Measurements from ENCODE around the gene CYP24A1.

The CYP24A1 gene

DNA sequence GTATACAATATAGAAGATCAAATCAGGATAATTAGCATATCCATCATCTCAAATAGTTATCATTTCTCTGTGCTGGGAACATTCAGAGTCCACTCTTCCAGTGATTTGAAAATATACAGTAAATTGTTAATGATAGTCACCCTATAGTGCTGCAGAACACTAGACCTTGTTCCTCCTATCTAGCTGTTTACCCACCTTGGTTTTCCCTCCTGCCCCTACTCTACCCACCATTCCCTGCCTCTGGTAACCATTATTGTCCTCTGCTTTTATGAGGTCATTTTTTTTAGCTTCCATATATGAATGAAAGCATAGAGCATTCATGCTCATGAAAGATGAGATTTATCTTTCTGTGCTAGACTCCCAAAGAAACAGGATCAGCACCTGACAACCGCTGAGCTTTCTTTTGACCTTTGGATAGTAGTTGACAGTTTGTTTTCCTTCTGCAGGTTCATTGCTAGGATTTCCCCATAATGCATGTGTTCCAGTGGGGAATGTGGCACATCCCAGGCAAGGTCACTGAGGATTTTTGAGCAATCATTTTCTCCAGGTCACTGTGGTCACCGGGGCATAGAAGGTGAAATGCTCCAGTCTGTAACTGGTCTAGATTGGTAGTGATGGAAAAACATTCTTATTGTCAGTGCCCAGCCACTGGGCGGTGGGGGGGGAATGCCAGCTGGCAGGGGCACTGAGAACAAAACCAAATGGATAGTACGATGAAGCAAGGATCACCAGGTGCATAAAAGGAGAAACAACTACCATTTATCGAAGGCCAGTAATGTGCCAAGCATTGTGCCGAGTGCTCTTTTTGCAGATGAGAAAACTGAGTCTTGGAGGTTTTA, 69.8 kb downstream of the CYP24A1 start:
- H3K4me3 ChIP-seq (ENCODE audit: low read depth, low read length): no peak overlapping the region
- no peak for DNase-seq (ENCODE audit: low read depth)

Measured in skeletal muscle cell (primary cell).